SJCRH30 (cell line): ENCODE data around the gene MCC. TPM values are rescaled to one million over a fixed set of nuclear protein-coding genes. Genes with fewer than 3 reads are reported as not detected.

ENCODE experiments used
- DNase-seq, 2 experiments: peaks; one replicate each; pipeline ENCODE4 v3.0.0-alpha.2; 2015 to 2020
- H3K27ac ChIP-seq: fragments of 250-450 bp; sonication (Bioruptor Pico); 2 replicates; pipeline ENCODE4 v1.5.1; 2020; ENCODE audit warnings: mild to moderate bottlenecking, moderate library complexity
- H3K27me3 ChIP-seq: fragments of 250-450 bp; sonication (Bioruptor Pico); 2 replicates; pipeline ENCODE4 v1.5.1; 2020; ENCODE audit warnings: mild to moderate bottlenecking, moderate library complexity
- H3K36me3 ChIP-seq: fragments of 250-450 bp; sonication (Bioruptor Pico); 2 replicates; pipeline ENCODE4 v1.5.1; 2020; ENCODE audit warnings: mild to moderate bottlenecking, moderate library complexity
- H3K4me1 ChIP-seq: fragments of 250-450 bp; sonication (Bioruptor Pico); 2 replicates; pipeline ENCODE4 v1.5.1; 2020; ENCODE audit warnings: mild to moderate bottlenecking, moderate library complexity
- H3K4me3 ChIP-seq: fragments of 250-450 bp; sonication (Bioruptor Pico); 2 replicates; pipeline ENCODE4 v1.5.1; 2020; ENCODE audit warnings: mild to moderate bottlenecking, moderate library complexity
- H3K9me3 ChIP-seq: fragments of 250-450 bp; sonication (Bioruptor Pico); replicated peaks from 2 replicates; pipeline ENCODE4 v1.5.1; 2020; ENCODE audit warnings: mild to moderate bottlenecking, moderate library complexity
- total RNA-seq: library from RNA; depleted of rRNA; stranded (reverse); fragments of >200 nt; shearing (Covaris generic); gene quantifications from 2 replicates; pipeline ENCODE4 v1.2.3, GENCODE V29; 2014

The MCC gene
- total RNA-seq, 1 experiment from 2014 or later = 26.6 TPM

- H3K4me1 ChIP-seq = no peaks in the 10 kb centered on the region; the same call in 1 of the 2 replicates
- DNase-seq = no peak
- H3K9me3 ChIP-seq = no peaks in the 10 kb centered on the region
- H3K4me3 ChIP-seq = no peak overlapping the region
- H3K27ac ChIP-seq = no peak overlapping the region
- no peaks in the 10 kb centered on the region for H3K27me3 ChIP-seq
- H3K36me3 ChIP-seq = no peaks in the 10 kb centered on the region; the same call in 1 of the 2 replicates
Observed at GRCh38 chr5:113117543-113118115, 370.6 kb downstream of the MCC start.

DNA sequence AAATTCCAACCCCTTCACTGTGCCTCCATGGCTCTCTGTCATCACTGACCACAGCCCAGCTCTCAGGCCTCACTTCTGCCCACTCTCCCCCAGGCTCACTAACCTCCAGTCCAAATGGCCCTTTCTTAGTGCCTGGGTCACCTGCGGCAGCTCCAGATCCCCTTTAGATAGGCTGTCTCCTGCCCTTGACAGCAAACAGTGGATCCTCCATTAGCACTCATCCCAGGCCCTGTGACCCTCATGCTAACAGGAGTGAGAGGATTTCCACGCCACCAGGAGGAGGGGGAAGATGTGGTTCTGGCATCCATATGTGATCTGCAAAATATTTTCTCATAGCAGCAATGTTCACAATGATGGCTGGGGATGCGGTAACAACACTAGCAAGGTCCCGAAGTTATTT lies 372.3 kb downstream of the MCC start:
- no peak overlapping the region for H3K27ac ChIP-seq
- H3K4me1 ChIP-seq = no peaks in the 10 kb centered on the region

GRCh38 chr5:113115061-113115460 lies 373.2 kb downstream of the MCC start:
- no peak overlapping the region for H3K27ac ChIP-seq
- H3K4me1 ChIP-seq = no peaks in the 10 kb centered on the region
- no peaks in the 10 kb centered on the region; the same call in 1 of the 2 replicates for H3K36me3 ChIP-seq

More for the DNA sequence above, 372.3 kb downstream of the MCC start:
- DNase-seq = no peak
- Histone ChIP-seq H3K9me3 (no peaks in the 10 kb centered on the region), H3K4me3 (no peak overlapping the region), H3K27me3 (no peaks in the 10 kb centered on the region), H3K36me3 (no peaks in the 10 kb centered on the region; the same call in 1 of the 2 replicates)

DNA sequence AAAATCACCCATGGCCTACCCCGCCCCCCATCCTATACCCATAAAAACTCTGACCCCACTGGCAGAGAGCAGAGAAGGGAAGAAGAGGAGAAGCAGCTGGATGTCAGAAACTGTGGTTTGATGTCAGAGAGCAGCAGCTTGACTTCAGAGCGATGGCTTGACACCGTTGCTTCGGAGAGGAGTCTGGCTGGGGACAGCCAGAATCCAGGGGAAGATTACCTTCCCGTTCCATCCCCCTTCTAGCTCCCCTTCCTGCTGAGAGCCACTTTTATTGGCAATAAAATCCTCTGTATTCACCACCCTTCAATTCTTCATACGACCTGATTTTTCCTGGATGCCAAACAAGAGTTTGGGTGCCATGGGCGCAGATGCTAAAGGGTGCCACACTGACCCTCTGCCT lies 373.7 kb downstream of the MCC start:
- no peaks in the 10 kb centered on the region; the same call in 1 of the 2 replicates for H3K36me3 ChIP-seq
- no peak for DNase-seq
- no peaks in the 10 kb centered on the region for H3K4me1 ChIP-seq

More at GRCh38 chr5:113115061-113115460, 373.2 kb downstream of the MCC start:
- Histone ChIP-seq H3K27me3 (no peaks in the 10 kb centered on the region), H3K9me3 (no peaks in the 10 kb centered on the region), H3K4me3 (no peak overlapping the region)
- no peak for DNase-seq

DNA sequence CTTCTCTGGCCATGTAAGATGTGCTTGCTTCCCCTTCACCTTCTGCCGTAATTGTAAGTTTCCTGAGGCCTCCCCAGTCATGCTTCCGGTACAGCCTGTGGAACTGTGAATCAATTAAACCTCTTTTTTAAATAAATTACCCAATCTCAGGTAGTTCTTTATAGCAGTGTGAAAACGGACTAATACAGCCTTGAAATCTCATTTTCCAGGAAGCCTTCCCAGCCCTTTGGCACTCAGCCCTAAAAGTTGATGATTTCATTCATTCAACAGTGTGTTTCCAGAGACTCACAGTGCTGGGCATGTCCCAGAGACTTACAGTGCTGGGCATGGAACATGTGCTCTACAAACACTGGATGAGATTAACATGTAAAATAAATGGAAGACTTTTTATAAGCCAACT lies 375.8 kb downstream of the MCC start:
- Histone ChIP-seq H3K27ac (no peak overlapping the region), H3K27me3 (no peaks in the 10 kb centered on the region), H3K4me1 (no peaks in the 10 kb centered on the region), H3K36me3 (no peaks in the 10 kb centered on the region; the same call in 1 of the 2 replicates), H3K4me3 (no peak overlapping the region), H3K9me3 (no peaks in the 10 kb centered on the region)
- no peak for DNase-seq

More for the DNA sequence above, 373.7 kb downstream of the MCC start:
- Histone ChIP-seq H3K4me3 (no peak overlapping the region), H3K9me3 (no peaks in the 10 kb centered on the region), H3K27ac (no peak overlapping the region), H3K27me3 (no peaks in the 10 kb centered on the region)

DNA sequence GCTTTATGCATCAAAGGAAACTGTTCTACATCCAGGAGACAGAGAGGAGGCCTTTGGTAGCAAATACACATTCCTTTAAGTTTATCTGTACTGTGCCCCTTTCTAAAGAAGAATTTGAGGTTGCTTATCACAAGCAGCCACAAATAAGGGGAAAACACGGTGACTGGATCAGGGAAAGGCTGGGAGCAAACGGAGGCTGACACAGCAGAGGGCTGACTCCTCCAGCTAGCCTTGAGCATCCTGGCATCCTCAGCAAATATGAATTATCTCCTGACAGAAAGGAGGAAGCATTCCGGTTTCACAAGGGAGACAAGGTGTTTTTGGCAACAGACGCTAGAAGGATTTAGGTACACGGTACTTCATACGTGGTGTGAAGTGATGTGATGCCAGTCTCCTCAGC lies 378.1 kb downstream of the MCC start:
- Histone ChIP-seq H3K27me3 (no peaks in the 10 kb centered on the region), H3K4me3 (no peak overlapping the region), H3K4me1 (no peaks in the 10 kb centered on the region), H3K27ac (no peak overlapping the region), H3K9me3 (no peaks in the 10 kb centered on the region), H3K36me3 (no peaks in the 10 kb centered on the region)
- DNase-seq = no peak

- no peaks in the 10 kb centered on the region for H3K4me1 ChIP-seq
- H3K27ac ChIP-seq = no peak overlapping the region
- no peaks in the 10 kb centered on the region for H3K36me3 ChIP-seq
- no peaks in the 10 kb centered on the region for H3K9me3 ChIP-seq
- no peaks in the 10 kb centered on the region for H3K27me3 ChIP-seq
- no peak for DNase-seq
- H3K4me3 ChIP-seq = no peak overlapping the region
Observed at GRCh38 chr5:113109344-113109743, 378.9 kb downstream of the MCC start.

DNA sequence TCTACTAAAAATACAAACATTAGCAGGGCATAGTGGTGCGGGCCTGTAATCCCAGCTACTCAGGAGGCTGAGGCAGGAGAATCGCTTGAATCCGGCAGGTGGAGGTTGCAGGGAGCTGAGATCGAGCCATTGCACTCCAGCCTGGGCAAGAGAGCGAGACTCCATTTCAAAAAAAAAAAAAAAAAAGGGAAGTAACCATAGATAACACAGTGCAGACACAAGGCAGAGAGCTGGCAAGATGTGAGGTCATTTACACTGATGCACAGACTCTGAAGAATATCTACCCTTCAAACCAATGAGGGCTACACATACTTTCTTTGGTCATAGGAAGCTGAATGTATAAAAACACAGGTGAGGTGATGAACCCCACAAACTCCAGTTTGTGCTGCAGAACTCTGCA lies 379.8 kb downstream of the MCC start:
- Histone ChIP-seq H3K4me1 (no peaks in the 10 kb centered on the region), H3K36me3 (0 out of 2 replicates have a peak, but pooled peaks cover 2% of the 10 kb centered on the region), H3K27me3 (no peaks in the 10 kb centered on the region), H3K4me3 (no peak overlapping the region), H3K27ac (no peak overlapping the region), H3K9me3 (no peaks in the 10 kb centered on the region)
- no peak for DNase-seq

- Histone ChIP-seq H3K27me3 (no peaks in the 10 kb centered on the region), H3K9me3 (no peaks in the 10 kb centered on the region), H3K27ac (no peak overlapping the region), H3K4me1 (no peaks in the 10 kb centered on the region), H3K4me3 (no peak overlapping the region), H3K36me3 (0 out of 2 replicates have a peak, but pooled peaks cover 2% of the 10 kb centered on the region)
- DNase-seq = no peak
Observed at GRCh38 chr5:113106821-113107220, 381.4 kb downstream of the MCC start.

DNA sequence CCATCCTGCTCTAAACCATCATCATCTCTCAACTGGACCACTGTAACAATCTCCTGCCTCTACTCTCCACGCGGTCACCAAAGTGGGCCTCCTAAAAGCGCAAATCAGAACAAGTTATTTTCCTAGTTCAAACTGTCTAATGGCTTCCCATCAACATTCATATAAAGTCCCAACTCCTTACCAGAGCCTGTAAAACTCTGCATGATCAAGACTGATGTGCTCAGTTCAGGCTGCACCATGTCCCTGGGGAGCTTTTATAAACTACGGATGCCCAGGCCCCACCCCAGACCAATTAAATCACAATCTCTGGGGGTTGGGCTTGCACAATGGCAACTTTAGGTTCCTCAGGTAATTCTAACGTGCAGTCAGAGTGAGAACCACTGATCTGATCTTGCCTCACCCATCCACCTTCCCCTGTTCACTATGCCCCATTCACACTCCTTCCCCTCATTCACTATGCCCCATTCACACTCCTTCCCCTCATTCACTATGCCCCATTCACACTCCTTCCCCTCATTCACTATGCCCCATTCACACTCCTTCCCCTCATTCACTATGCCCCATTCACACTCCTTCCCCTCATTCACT lies 382.5 kb downstream of the MCC start:
- DNase-seq = no peak
- Histone ChIP-seq H3K27me3 (no peaks in the 10 kb centered on the region), H3K4me1 (no peaks in the 10 kb centered on the region), H3K27ac (no peak overlapping the region), H3K9me3 (no peaks in the 10 kb centered on the region), H3K4me3 (no peak overlapping the region), H3K36me3 (0 out of 2 replicates have a peak, but pooled peaks cover 2% of the 10 kb centered on the region)

- Histone ChIP-seq H3K9me3 (no peaks in the 10 kb centered on the region), H3K36me3 (peaks cover 3% of the 10 kb centered on the region)
Observed at GRCh38 chr5:113103330-113103729, 384.9 kb downstream of the MCC start.

GRCh38 chr5:113102121-113102531 lies 386.1 kb downstream of the MCC start:
- no peaks in the 10 kb centered on the region for H3K9me3 ChIP-seq
- no peaks in the 10 kb centered on the region for H3K4me1 ChIP-seq
- no peak overlapping the region for H3K4me3 ChIP-seq
- no peak for DNase-seq
- H3K27ac ChIP-seq = no peak overlapping the region
- H3K27me3 ChIP-seq = no peaks in the 10 kb centered on the region
- H3K36me3 ChIP-seq = peaks cover 6% of the 10 kb centered on the region

More at GRCh38 chr5:113103330-113103729, 384.9 kb downstream of the MCC start:
- Histone ChIP-seq H3K27ac (no peak overlapping the region), H3K4me3 (no peak overlapping the region), H3K27me3 (no peaks in the 10 kb centered on the region), H3K4me1 (no peaks in the 10 kb centered on the region)
- no peak for DNase-seq

- Histone ChIP-seq H3K9me3 (no peaks in the 10 kb centered on the region), H3K4me1 (no peaks in the 10 kb centered on the region), H3K27me3 (no peaks in the 10 kb centered on the region), H3K36me3 (peaks cover 6% of the 10 kb centered on the region), H3K4me3 (no peak overlapping the region), H3K27ac (no peak overlapping the region)
- no peak for DNase-seq
Observed at GRCh38 chr5:113100981-113101380, 387.3 kb downstream of the MCC start.

DNA sequence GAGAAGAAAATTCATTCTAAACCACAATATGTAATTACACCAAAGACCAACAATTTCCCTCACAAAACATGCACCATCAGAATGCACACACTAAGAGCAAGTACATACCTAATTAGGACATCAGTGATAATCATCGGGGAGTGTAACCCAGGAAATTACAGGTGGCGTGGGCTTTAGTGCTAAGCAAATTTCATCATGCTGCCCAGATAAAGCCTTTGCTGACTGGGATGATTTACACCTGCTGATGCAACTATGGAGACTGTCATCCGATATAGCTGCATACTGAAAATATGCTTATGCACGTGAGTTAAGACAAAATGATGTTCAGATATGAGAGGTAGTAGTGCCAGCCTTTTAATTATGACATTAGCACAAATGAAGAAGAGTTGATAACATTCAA lies 388.4 kb downstream of the MCC start:
- Histone ChIP-seq H3K4me3 (no peak overlapping the region), H3K4me1 (no peaks in the 10 kb centered on the region), H3K27ac (no peak overlapping the region), H3K36me3 (peaks cover 6% of the 10 kb centered on the region), H3K27me3 (no peaks in the 10 kb centered on the region), H3K9me3 (no peaks in the 10 kb centered on the region)
- DNase-seq = no peak

DNA sequence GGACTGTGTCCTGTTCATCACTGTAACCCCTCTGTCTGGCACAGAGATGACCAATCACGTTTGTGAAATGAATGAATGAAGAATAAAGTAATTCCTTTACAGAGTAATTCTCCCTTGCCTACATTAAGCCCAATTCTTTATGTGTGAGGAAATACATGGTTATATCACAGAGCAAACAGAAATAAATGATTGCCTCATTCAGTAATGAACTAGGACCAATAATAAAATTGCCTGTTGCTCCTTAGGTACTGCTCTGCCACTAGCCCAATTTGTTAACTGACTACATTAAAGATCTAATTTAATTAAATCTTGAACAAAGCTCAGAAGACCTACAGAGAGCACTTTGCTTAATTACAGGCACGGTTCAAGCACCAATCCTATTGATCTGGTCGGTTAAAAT lies 389.9 kb downstream of the MCC start:
- Histone ChIP-seq H3K27ac (no peak overlapping the region), H3K9me3 (no peaks in the 10 kb centered on the region), H3K4me1 (no peaks in the 10 kb centered on the region), H3K4me3 (no peak overlapping the region), H3K36me3 (peaks cover 4% of the 10 kb centered on the region), H3K27me3 (no peaks in the 10 kb centered on the region)
- DNase-seq = no peak

DNA sequence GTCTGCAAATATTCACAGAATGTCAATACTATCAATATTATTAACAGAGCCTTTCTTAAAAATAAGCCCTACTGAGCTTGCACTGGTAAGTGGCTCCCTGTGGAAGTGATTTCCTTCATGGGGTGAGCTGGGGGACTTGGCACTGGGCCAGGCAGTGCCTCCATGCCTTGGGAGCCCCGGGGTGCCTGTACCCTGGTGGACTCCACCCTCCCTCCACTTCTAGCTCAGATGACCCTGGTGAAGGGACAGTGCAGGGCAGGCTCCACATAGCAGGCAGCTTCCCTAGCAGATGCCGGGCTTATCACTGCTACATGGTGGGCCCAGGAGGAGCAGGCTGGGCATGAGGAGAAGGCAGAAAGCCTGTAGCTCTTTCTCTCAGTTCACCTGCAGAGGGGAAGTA lies 392.4 kb downstream of the MCC start:
- H3K27ac ChIP-seq = no peak overlapping the region
- H3K36me3 ChIP-seq = peaks cover 4% of the 10 kb centered on the region
- no peaks in the 10 kb centered on the region for H3K27me3 ChIP-seq
- H3K9me3 ChIP-seq = no peaks in the 10 kb centered on the region
- H3K4me1 ChIP-seq = peaks cover 11% of the 10 kb centered on the region
- no peak for DNase-seq
- no peak overlapping the region for H3K4me3 ChIP-seq
